Muscle of back (tissue), 11 donors: ENCODE data around the gene ITGA2. TPM values are rescaled to one million over a fixed set of nuclear protein-coding genes. Genes with fewer than 3 reads are reported as not detected.

Source experiments
- DNase-seq, 3 donors: peaks; one replicate each; pipeline versions ENCODE4 v3.0.0 to v3.0.0-alpha.2; 2013
- polyA plus RNA-seq, 10 donors: library from polyadenylated mRNA; unstranded; fragments of 120-200 nt; gene quantifications; one replicate each; pipeline ENCODE4 v1.2.1, GENCODE V29; 2013; ENCODE audit not compliant: insufficient read length in 10 of 10

The ITGA2 gene
- polyA plus RNA-seq, 10 donors, result 9.7 to 23.4 (median 15.4) TPM

DNA sequence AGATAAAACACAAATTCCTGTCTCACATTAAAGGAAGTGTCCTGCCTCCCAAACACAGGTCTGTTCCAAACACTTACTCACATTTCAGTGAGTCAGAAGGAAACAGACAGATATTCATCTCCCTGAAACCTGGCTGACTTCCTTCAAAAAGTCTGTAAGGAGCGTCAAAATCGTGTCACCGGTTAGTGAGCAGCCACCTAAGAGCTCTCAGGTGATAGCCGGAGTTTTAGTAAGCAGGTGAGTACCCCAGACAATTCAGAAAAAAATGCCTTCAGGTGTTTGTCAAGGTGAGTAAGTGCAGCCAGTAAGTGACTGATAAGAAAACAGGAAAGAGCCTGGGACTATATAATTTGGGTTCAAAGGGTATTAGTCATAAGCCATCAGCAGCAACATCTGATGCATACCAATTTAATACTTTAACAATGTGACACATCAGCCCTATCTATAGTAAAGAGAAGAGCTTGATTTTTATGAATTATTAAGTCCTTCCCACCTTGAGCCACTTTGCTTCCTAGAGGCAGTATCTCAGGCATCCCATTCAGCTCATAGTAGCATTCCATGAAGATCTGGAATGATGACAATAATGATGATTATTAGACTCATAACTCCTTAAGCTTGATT is 1.3 kb upstream of the ITGA2 start:
- DNase-seq, result peak in 1 of 3 donors; percentile 26

GRCh38 chr5:52988335-52989024 is 672 bp upstream of the ITGA2 start:
- peak in 2 of 3 donors; percentile 20 to 42 for DNase-seq

- DNase-seq, result peak; percentile 21 to 76 (median 49)
These were observed 802 bp downstream of the ITGA2 start for GRCh38 chr5:52989781-52990527.

- DNase-seq, result no peak
These were observed 1.4 kb downstream of the ITGA2 start for GRCh38 chr5:52990528-52990925.

- no peak for DNase-seq
These were observed 4.2 kb downstream of the ITGA2 start for GRCh38 chr5:52993367-52993766.

- DNase-seq, result no peak
These were observed 5.1 kb downstream of the ITGA2 start for GRCh38 chr5:52994266-52994665.

- no peak for DNase-seq
These were observed 5.9 kb downstream of the ITGA2 start for GRCh38 chr5:52995095-52995494.

DNA sequence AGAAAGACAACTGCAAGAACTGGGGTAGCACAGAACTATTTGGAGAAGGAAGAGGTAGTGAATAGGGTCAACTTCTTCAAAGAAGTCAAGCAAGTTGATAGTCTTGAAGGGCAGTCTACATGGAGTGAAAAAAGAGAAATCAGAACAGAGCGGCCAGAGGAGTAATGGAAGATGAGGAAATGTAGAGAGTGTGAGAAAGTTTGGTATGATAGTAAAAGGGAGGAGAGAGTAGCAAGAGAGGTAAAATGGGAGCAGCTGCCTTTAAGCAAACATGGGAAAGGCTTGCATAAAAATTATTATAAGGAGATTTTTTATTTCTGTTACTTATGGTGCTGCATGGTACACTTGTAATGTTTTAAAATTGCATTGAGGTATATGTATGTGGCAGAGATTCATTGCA is 6.8 kb downstream of the ITGA2 start:
- DNase-seq, result no peak

DNA sequence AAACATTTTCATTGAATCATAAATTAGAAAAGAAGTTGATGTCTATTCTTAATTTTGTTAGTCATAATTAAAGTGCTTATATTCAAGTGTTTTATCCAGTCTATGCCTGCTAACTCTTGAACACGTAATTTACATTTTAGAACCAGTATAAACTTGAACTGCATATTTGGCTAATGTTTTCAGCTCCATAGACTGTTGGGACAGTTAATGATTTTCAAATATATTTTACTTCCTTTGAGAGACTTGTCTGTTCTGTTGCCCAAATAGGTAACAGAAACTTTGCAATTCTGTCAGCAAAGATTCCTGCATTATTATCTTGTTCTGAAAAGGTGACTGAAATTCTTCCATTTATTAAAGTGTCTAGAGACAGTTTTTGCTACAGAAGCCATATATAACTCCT is 7.8 kb downstream of the ITGA2 start:
- DNase-seq, result no peak

- peak in 1 of 3 donors; percentile 21 for DNase-seq
These were observed 8.3 kb downstream of the ITGA2 start for GRCh38 chr5:52997424-52997823.

GRCh38 chr5:52998552-52999313 is 9.6 kb downstream of the ITGA2 start:
- DNase-seq, result no peak

GRCh38 chr5:52999344-52999949 is 10.3 kb downstream of the ITGA2 start:
- no peak for DNase-seq

GRCh38 chr5:53001541-53001940 is 12.4 kb downstream of the ITGA2 start:
- no peak for DNase-seq

DNA sequence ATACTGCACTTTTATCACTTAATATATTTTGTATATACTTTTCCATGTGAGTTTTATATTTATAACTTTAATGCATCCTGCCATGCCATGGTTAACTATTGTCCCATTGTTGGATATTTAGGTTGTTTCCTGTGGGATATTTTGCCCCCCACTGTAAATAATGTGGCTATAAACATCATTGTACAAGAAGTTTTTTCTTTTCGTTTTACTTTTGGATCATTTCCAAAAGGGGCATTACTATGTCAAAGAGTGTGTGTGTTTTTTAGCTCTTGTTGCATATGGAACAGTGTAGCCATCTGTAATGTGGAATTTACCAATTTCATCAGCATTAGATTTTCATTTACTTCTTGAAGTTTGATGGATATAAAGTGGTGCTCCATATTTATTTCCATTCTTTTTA is 13.3 kb downstream of the ITGA2 start:
- DNase-seq, result no peak

- no peak for DNase-seq
These were observed 14.0 kb downstream of the ITGA2 start for GRCh38 chr5:53003144-53003543.

- DNase-seq, result no peak
These were observed 18.0 kb downstream of the ITGA2 start for GRCh38 chr5:53006911-53007890.

DNA sequence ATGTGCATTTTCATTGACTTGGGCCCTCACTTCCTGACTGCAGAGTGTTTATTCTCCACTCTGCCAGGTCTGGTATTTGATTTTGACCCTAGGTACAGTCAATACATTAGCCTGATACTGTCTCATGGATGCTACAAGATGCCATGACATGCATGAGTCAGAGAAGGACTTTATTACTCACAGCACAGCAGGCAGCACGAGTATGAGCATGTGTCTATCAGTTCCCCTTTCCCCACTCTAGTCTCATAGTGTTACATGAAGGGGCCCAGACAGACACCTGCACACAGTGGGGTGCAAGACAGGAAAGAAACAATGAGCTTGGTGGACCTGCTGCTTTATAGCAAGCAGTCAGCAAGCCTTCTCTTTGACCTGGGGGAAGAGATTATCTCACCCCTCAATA is 19.6 kb downstream of the ITGA2 start:
- DNase-seq, result no peak

DNA sequence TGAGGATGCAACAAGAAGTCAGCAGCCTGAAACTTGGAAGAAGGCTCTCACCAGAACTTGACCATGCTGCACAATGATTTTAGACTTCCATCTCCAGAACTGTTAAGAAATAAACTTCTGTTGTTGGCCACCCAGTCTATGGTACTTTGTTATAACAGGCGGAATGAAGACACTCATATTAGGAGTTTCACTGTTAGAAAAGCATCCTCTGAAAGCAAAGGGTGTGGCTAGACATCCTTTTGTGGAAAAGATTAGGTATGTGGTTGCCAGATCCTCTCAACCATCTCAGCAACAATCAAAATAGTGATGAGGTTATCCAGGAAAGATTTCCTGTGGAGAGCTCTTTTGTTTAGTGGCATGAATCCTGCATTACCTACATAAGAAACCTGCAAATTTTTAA is 20.7 kb downstream of the ITGA2 start:
- DNase-seq, result no peak

- DNase-seq, result no peak
These were observed 21.7 kb downstream of the ITGA2 start for GRCh38 chr5:53010814-53011213.

DNA sequence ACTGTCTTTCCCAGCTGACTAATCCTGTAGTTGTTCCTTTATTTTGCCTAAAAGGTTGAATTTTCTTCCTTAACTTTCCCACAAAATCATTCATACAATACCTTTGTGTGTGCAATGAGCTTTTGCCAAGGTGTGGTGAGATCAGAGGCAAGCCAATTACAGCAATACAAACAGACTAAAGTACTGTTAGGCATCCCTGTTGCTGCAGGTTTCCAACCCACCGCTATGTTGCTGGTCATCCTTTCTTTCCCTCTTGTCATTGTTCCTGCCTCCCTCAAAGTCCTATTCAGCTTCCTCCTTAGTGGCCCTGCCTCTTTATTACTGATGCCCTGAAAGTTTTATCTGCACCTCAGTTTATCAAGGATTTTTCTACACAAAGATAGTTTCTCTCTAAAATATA is 22.1 kb downstream of the ITGA2 start:
- DNase-seq, result no peak

DNA sequence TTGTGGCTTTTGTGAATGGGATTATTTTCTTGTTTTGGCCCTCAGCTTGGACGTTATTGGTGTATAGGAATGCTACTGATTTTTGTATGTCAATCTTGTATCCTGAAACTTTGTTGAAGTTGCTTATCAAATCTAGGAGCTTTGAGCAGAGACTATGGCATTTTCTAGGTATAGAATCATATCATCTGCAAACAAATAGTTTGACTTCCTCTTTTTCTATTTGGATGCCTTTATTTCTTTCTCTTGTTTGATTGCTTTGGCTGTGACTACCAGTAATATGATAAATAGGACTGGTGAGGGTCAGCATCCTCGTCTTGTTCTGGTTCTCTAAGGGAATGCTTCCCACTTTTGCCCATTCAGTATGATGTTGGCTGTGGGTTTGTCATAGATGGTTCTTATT is 24.7 kb downstream of the ITGA2 start:
- DNase-seq, result no peak
